HEK293 (cell line): ENCODE measurements around the gene EIF4E1B.

Experiments
- CTCF ChIA-PET: fragments of 350-600 bp; formaldehyde crosslinking; extraction: SDS; loops from one replicate; lab custom pipeline; 2021; ENCODE audit warnings: antibody characterized with exemption; lab: Yijun Ruan, JAX
- POLR2A ChIA-PET: fragments of 300-600 bp; formaldehyde crosslinking; extraction: SDS; loops from one replicate; lab custom pipeline; 2020; ENCODE audit warnings: antibody characterized with exemption, inconsistent platforms; lab: Yijun Ruan, JAX
- H3K27ac ChIP-seq: fragments of 200-500 bp; sonication (Bioruptor generic); 2 replicates; pipeline ENCODE4 v1.5.1; 2014; ENCODE audit warnings: low read depth, low read length, control low read depth, inconsistent platforms; ENCODE audit errors: extremely low read depth
- H3K36me3 ChIP-seq, 2 experiments: fragments of 200-500 bp in 1 of 2; sonication (Bioruptor generic) in 1 of 2; 1 replicate in 1 of 2; 2 replicates in 1 of 2; pipeline ENCODE4 v1.5.1; 2014 to 2017; ENCODE audit warnings: inconsistent platforms in 2 of 2, low read length in 2 of 2; ENCODE audit not compliant: control insufficient read depth in 2 of 2, insufficient read depth in 1 of 2
- H3K4me1 ChIP-seq: fragments of 200-500 bp; sonication (Bioruptor generic); 2 replicates; pipeline ENCODE4 v1.5.1; 2014; ENCODE audit warnings: mild to moderate bottlenecking, low read length, inconsistent platforms; ENCODE audit not compliant: control insufficient read depth, insufficient read depth
- H3K4me3 ChIP-seq: 2 replicates; pipeline ENCODE4 v1.5.1; 2011; ENCODE audit warnings: low read depth, mild to moderate bottlenecking, control low read depth, low read length, moderate library complexity
- H3K9me3 ChIP-seq: fragments of 200-500 bp; sonication (Bioruptor generic); 2 replicates; pipeline ENCODE4 v1.5.1; 2014; ENCODE audit warnings: low read depth, low read length, inconsistent platforms; ENCODE audit not compliant: control insufficient read depth, insufficient read depth
- EGR2 ChIP-seq: fragments of 450-650 bp; formaldehyde crosslinking; IDR thresholded peaks from 2 replicates; pipeline ENCODE4 v1.5.1; 2016; ENCODE audit warnings: low read depth, missing biosample characterization, missing genetic modification characterization
- GLIS1 ChIP-seq: fragments of 450-650 bp; formaldehyde crosslinking; IDR thresholded peaks from 2 replicates; pipeline ENCODE4 v1.5.1; 2016; ENCODE audit warnings: missing biosample characterization, missing genetic modification characterization
- KLF1 ChIP-seq: fragments of 450-650 bp; formaldehyde crosslinking; IDR thresholded peaks from 2 replicates; pipeline ENCODE4 v1.5.1; 2016; ENCODE audit warnings: missing biosample characterization, missing genetic modification characterization
- MYNN ChIP-seq: fragments of 450-650 bp; formaldehyde crosslinking; IDR thresholded peaks from 2 replicates; pipeline ENCODE4 v1.5.1; 2016; ENCODE audit warnings: missing biosample characterization, missing genetic modification characterization, borderline replicate concordance
- MZF1 ChIP-seq: fragments of 450-650 bp; formaldehyde crosslinking; IDR thresholded peaks from 2 replicates; pipeline ENCODE4 v1.5.1; 2017; ENCODE audit warnings: missing biosample characterization, missing genetic modification characterization, borderline replicate concordance
- YY2 ChIP-seq: fragments of 450-650 bp; formaldehyde crosslinking; IDR thresholded peaks from 2 replicates; pipeline ENCODE4 v1.5.1; 2016; ENCODE audit warnings: missing biosample characterization, missing genetic modification characterization
- ZBTB1 ChIP-seq: fragments of 450-650 bp; formaldehyde crosslinking; IDR thresholded peaks from 2 replicates; pipeline ENCODE4 v1.5.1; 2016; ENCODE audit warnings: missing biosample characterization, missing genetic modification characterization
- ZFP41 ChIP-seq: fragments of 450-650 bp; formaldehyde crosslinking; IDR thresholded peaks from 2 replicates; pipeline ENCODE4 v1.5.1; 2016; ENCODE audit warnings: missing biosample characterization, missing genetic modification characterization, borderline replicate concordance
- ZNF404 ChIP-seq: fragments of 450-650 bp; formaldehyde crosslinking; IDR thresholded peaks from 2 replicates; pipeline ENCODE4 v1.5.1; 2017; ENCODE audit warnings: missing biosample characterization, missing genetic modification characterization
- ZNF426 ChIP-seq: fragments of 450-650 bp; formaldehyde crosslinking; IDR thresholded peaks from 2 replicates; pipeline ENCODE4 v1.5.1; 2017; ENCODE audit warnings: missing biosample characterization, missing genetic modification characterization, mild to moderate bottlenecking, inconsistent platforms, moderate library complexity
- ZNF48 ChIP-seq: fragments of 450-650 bp; formaldehyde crosslinking; IDR thresholded peaks from 2 replicates; pipeline ENCODE4 v1.5.1; 2016; ENCODE audit warnings: missing biosample characterization, missing genetic modification characterization
- ZNF600 ChIP-seq: fragments of 450-650 bp; formaldehyde crosslinking; IDR thresholded peaks from 2 replicates; pipeline ENCODE4 v1.5.1; 2016; ENCODE audit warnings: missing biosample characterization, missing genetic modification characterization
- ZNF624 ChIP-seq: fragments of 450-650 bp; formaldehyde crosslinking; IDR thresholded peaks from 2 replicates; pipeline ENCODE4 v1.5.1; 2017; ENCODE audit warnings: missing biosample characterization, missing genetic modification characterization
- ZNF626 ChIP-seq: fragments of 450-650 bp; sonication (Bioruptor Pico); formaldehyde crosslinking; IDR thresholded peaks from 2 replicates; pipeline ENCODE4 v1.5.1; 2018; ENCODE audit warnings: missing biosample characterization, missing genetic modification characterization, inconsistent platforms
- ZNF776 ChIP-seq: fragments of 450-650 bp; formaldehyde crosslinking; IDR thresholded peaks from 2 replicates; pipeline ENCODE4 v1.5.0; 2017; ENCODE audit warnings: missing biosample characterization, missing genetic modification characterization, borderline replicate concordance
- ZNF777 ChIP-seq: fragments of 450-650 bp; formaldehyde crosslinking; IDR thresholded peaks from 2 replicates; pipeline ENCODE4 v1.5.1; 2017; ENCODE audit warnings: missing biosample characterization, missing genetic modification characterization, borderline replicate concordance
- TF ChIP-seq, protein P1 (sequence below): fragments of 450-650 bp; formaldehyde crosslinking; IDR thresholded peaks from 2 replicates; pipeline ENCODE4 v1.5.1; 2016; ENCODE audit warnings: missing biosample characterization, missing genetic modification characterization
- TF ChIP-seq, protein P2 (sequence below): fragments of 450-650 bp; formaldehyde crosslinking; IDR thresholded peaks from 2 replicates; pipeline ENCODE4 v1.5.1; 2017; ENCODE audit warnings: missing biosample characterization, missing genetic modification characterization
- TF ChIP-seq, protein P3 (sequence below): fragments of 450-650 bp; formaldehyde crosslinking; IDR thresholded peaks from 2 replicates; pipeline ENCODE4 v1.5.1; 2016; ENCODE audit warnings: missing biosample characterization, missing genetic modification characterization

Gene EIF4E1B

GRCh38 chr5:176606032-176606431 is 24.4 kb upstream of the EIF4E1B start (continued):
- TF ChIP-seq, protein P1, sequence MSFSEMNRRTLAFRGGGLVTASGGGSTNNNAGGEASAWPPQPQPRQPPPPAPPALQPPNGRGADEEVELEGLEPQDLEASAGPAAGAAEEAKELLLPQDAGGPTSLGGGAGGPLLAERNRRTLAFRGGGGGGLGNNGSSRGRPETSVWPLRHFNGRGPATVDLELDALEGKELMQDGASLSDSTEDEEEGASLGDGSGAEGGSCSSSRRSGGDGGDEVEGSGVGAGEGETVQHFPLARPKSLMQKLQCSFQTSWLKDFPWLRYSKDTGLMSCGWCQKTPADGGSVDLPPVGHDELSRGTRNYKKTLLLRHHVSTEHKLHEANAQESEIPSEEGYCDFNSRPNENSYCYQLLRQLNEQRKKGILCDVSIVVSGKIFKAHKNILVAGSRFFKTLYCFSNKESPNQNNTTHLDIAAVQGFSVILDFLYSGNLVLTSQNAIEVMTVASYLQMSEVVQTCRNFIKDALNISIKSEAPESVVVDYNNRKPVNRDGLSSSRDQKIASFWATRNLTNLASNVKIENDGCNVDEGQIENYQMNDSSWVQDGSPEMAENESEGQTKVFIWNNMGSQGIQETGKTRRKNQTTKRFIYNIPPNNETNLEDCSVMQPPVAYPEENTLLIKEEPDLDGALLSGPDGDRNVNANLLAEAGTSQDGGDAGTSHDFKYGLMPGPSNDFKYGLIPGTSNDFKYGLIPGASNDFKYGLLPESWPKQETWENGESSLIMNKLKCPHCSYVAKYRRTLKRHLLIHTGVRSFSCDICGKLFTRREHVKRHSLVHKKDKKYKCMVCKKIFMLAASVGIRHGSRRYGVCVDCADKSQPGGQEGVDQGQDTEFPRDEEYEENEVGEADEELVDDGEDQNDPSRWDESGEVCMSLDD (tag by site-specific recombination): no peak
- TF ChIP-seq MZF1 (tag by site-specific recombination) (no peak), ZNF48 (no peak), YY2 (tag by site-specific recombination) (no peak), ZBTB1 (tag by site-specific recombination) (no peak)

DNA sequence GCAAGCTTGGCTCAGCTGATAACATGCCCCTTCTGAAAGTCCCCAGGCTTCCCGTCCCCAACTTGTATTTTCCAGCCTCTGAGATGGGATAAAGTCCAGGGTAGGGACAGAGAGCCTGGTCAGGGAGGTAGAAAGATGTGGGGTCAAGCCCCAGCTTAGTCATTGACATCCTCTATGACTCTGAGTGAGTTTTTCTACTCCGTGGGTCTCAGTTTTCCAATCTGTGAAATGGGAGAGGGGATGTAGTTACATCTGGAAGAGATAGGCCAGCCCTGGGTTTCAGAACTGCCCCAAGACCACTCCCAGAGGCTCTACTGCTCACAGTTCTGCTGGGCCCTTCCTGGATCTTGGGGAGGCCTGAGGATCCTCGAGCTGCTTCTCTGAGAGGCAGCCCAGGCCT is 23.6 kb upstream of the EIF4E1B start:
- no peaks in the 10 kb centered on the region for H3K9me3 ChIP-seq
- H3K4me1 ChIP-seq: no peaks in the 10 kb centered on the region
- ChIA-PET POLR2A (no interaction called here), CTCF (interaction anchor here (1.1 kb wide), 1 partner anchor 54 kb away, joined by 5 read pairs; no protein-coding TSS in a partner anchor)
- TF ChIP-seq KLF1 (tag by site-specific recombination) (no peak), ZFP41 (tag by site-specific recombination) (no peak), ZNF626 (tag by site-specific recombination) (no peak), ZNF777 (tag by site-specific recombination) (no peak), ZNF600 (tag by site-specific recombination) (no peak), ZBTB1 (tag by site-specific recombination) (no peak), ZNF48 (no peak), ZNF404 (tag by site-specific recombination) (no peak), MYNN (tag by site-specific recombination) (no peak), ZNF426 (tag by site-specific recombination) (no peak), ZNF776 (tag by site-specific recombination) (no peak), GLIS1 (tag by site-specific recombination) (no peak), EGR2 (tag by site-specific recombination) (no peak), ZNF624 (tag by site-specific recombination) (no peak)
- TF ChIP-seq, protein P2, sequence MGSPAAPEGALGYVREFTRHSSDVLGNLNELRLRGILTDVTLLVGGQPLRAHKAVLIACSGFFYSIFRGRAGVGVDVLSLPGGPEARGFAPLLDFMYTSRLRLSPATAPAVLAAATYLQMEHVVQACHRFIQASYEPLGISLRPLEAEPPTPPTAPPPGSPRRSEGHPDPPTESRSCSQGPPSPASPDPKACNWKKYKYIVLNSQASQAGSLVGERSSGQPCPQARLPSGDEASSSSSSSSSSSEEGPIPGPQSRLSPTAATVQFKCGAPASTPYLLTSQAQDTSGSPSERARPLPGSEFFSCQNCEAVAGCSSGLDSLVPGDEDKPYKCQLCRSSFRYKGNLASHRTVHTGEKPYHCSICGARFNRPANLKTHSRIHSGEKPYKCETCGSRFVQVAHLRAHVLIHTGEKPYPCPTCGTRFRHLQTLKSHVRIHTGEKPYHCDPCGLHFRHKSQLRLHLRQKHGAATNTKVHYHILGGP (tag by site-specific recombination): no peak
- TF ChIP-seq, protein P3, sequence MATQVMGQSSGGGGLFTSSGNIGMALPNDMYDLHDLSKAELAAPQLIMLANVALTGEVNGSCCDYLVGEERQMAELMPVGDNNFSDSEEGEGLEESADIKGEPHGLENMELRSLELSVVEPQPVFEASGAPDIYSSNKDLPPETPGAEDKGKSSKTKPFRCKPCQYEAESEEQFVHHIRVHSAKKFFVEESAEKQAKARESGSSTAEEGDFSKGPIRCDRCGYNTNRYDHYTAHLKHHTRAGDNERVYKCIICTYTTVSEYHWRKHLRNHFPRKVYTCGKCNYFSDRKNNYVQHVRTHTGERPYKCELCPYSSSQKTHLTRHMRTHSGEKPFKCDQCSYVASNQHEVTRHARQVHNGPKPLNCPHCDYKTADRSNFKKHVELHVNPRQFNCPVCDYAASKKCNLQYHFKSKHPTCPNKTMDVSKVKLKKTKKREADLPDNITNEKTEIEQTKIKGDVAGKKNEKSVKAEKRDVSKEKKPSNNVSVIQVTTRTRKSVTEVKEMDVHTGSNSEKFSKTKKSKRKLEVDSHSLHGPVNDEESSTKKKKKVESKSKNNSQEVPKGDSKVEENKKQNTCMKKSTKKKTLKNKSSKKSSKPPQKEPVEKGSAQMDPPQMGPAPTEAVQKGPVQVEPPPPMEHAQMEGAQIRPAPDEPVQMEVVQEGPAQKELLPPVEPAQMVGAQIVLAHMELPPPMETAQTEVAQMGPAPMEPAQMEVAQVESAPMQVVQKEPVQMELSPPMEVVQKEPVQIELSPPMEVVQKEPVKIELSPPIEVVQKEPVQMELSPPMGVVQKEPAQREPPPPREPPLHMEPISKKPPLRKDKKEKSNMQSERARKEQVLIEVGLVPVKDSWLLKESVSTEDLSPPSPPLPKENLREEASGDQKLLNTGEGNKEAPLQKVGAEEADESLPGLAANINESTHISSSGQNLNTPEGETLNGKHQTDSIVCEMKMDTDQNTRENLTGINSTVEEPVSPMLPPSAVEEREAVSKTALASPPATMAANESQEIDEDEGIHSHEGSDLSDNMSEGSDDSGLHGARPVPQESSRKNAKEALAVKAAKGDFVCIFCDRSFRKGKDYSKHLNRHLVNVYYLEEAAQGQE (tag by site-specific recombination): no peak
- no peak overlapping the region for H3K4me3 ChIP-seq
- no peak overlapping the region for H3K27ac ChIP-seq
- H3K36me3 ChIP-seq: no peaks in the 10 kb centered on the region
